HepG2 (cell line): Measurements from ENCODE around the gene TM9SF4. TPM values are rescaled to one million over a fixed set of nuclear protein-coding genes. Genes with fewer than 3 reads are reported as not detected.
A peak's percentile ranks its signal among the peaks of the same experiment; 100 is the strongest.

Experiments
- ATF7-NPFF ChIP-seq: sonication (generic); formaldehyde crosslinking; IDR thresholded peaks from 2 replicates; pipeline ENCODE4 v1.8.1; 2023; ENCODE audit warnings: mild to moderate bottlenecking, low read depth, missing genetic modification reagents, moderate library complexity
- CBX2 ChIP-seq, 2 experiments: fragments of 200-600 bp in 1 of 2; sonication (generic); formaldehyde crosslinking in 1 of 2; IDR thresholded peaks; 2 replicates each; pipeline versions ENCODE4 v1.7.0 to v1.8.1; 2018 to 2022; ENCODE audit warnings: low read depth in 2 of 2, low read length in 1 of 2, mild to moderate bottlenecking in 1 of 2, missing genetic modification reagents in 1 of 2
- CHD4 ChIP-seq: fragments of 200-600 bp; sonication (generic); IDR thresholded peaks from 2 replicates; pipeline ENCODE4 v1.7.0; 2017; ENCODE audit warnings: mild to moderate bottlenecking, low read length, borderline replicate concordance
- EZH2 ChIP-seq: conservative IDR thresholded peaks from 2 replicates; pipeline ENCODE4 v1.6.1; 2012; ENCODE audit warnings: mild to moderate bottlenecking, low read depth, low read length, moderate library complexity
- FOSL2 ChIP-seq: sonication (generic); formaldehyde crosslinking; IDR thresholded peaks from 2 replicates; pipeline ENCODE4 v1.4.0; 2020; ENCODE audit warnings: missing genetic modification reagents
- HHEX ChIP-seq: IDR thresholded peaks from 2 replicates; pipeline ENCODE4 v1.6.1; 2016; ENCODE audit warnings: control low read depth
- HMGA1 ChIP-seq: sonication (generic); formaldehyde crosslinking; conservative IDR thresholded peaks from 2 replicates; pipeline ENCODE4 v1.4.0; 2020; ENCODE audit warnings: missing genetic modification reagents
- JDP2 ChIP-seq: sonication (generic); formaldehyde crosslinking; IDR thresholded peaks from 2 replicates; pipeline ENCODE4 v1.8.1; 2022; ENCODE audit warnings: missing genetic modification reagents, borderline replicate concordance
- KDM1A ChIP-seq: IDR thresholded peaks from 2 replicates; pipeline ENCODE4 v1.6.1; 2016; ENCODE audit warnings: missing compliant biosample characterization
- MBNL3 ChIP-seq: fragments of 250-450 bp; sonication (Bioruptor Pico); conservative IDR thresholded peaks from 2 replicates; pipeline ENCODE4 v1.8.0; 2022; ENCODE audit warnings: mild to moderate bottlenecking, inconsistent platforms
- SNAPC2 ChIP-seq: sonication (generic); formaldehyde crosslinking; IDR thresholded peaks from 2 replicates; pipeline ENCODE4 v1.8.1; 2022; ENCODE audit warnings: mild to moderate bottlenecking, missing genetic modification reagents
- TAF1 ChIP-seq: sonication (generic); formaldehyde crosslinking; IDR thresholded peaks from 2 replicates; pipeline ENCODE4 v1.4.0; 2020; ENCODE audit warnings: missing genetic modification reagents
- ZNF124 ChIP-seq: sonication (generic); formaldehyde crosslinking; IDR thresholded peaks from 2 replicates; pipeline ENCODE4 v1.4.0; 2020; ENCODE audit warnings: missing genetic modification reagents
- ZNF33A ChIP-seq: sonication (generic); formaldehyde crosslinking; IDR thresholded peaks from 2 replicates; pipeline ENCODE4 v1.5.1; 2020; ENCODE audit warnings: missing genetic modification reagents, mild to moderate bottlenecking, moderate library complexity, borderline replicate concordance
- ZNF615 ChIP-seq: sonication (generic); formaldehyde crosslinking; IDR thresholded peaks from 2 replicates; pipeline ENCODE4 v1.5.0; 2020; ENCODE audit warnings: mild to moderate bottlenecking, missing genetic modification reagents, borderline replicate concordance
- ZNF724P ChIP-seq: sonication (generic); formaldehyde crosslinking; IDR thresholded peaks from 2 replicates; pipeline ENCODE4 v1.8.0; 2022; ENCODE audit warnings: missing genetic modification reagents, borderline replicate concordance
- ZNF816 ChIP-seq: sonication (generic); formaldehyde crosslinking; IDR thresholded peaks from 2 replicates; pipeline ENCODE4 v1.8.0; 2022; ENCODE audit warnings: missing genetic modification reagents, mild to moderate bottlenecking, borderline replicate concordance
- ZNF879 ChIP-seq: sonication (generic); formaldehyde crosslinking; IDR thresholded peaks from 2 replicates; pipeline ENCODE4 v1.8.1; 2023; ENCODE audit warnings: missing genetic modification reagents
- polyA plus RNA-seq, 8 experiments: library from polyadenylated mRNA; depleted of rRNA in 3 of 8; stranded (reverse) in 7 of 8; unstranded in 1 of 8; fragments of >200 nt; fragmentation: Illumina TruSeq in 4 of 8; extraction: Trizol in 4 of 8; gene quantifications; 2 replicates each; pipeline versions ENCODE4 v1.2.1 to v1.2.3, GENCODE V29; 2011 to 2016; ENCODE audit warnings: low read depth in 4 of 8, missing spikeins in 1 of 8, mixed read lengths in 1 of 8; ENCODE audit not compliant: insufficient read depth in 1 of 8
- total RNA-seq, 5 experiments: library from RNA; depleted of rRNA; stranded (reverse); fragments of >200 nt; fragmentation: Illumina TruSeq; extraction: Trizol; gene quantifications; 2 replicates each; pipeline ENCODE4 v1.2.3, GENCODE V29; 2016; ENCODE audit warnings: low read depth in 1 of 5
- TF ChIP-seq, protein P1 (sequence below): sonication (generic); formaldehyde crosslinking; IDR thresholded peaks from 2 replicates; pipeline ENCODE4 v1.8.0; 2022; ENCODE audit warnings: mild to moderate bottlenecking, missing genetic modification reagents, borderline replicate concordance
- TF ChIP-seq, protein P2 (sequence below): sonication (generic); formaldehyde crosslinking; IDR thresholded peaks from 2 replicates; pipeline ENCODE4 v1.8.0; 2022; ENCODE audit warnings: mild to moderate bottlenecking, missing genetic modification reagents, moderate library complexity
- TF ChIP-seq, protein P3 (sequence below): sonication (generic); formaldehyde crosslinking; IDR thresholded peaks from 2 replicates; pipeline ENCODE4 v1.8.1; 2023; ENCODE audit warnings: mild to moderate bottlenecking, moderate library complexity, missing genetic modification reagents
- TF ChIP-seq, protein P4 (sequence below): sonication (generic); formaldehyde crosslinking; IDR thresholded peaks from 2 replicates; pipeline ENCODE4 v1.8.1; 2023; ENCODE audit warnings: mild to moderate bottlenecking, missing genetic modification reagents, borderline replicate concordance
- TF ChIP-seq, protein P5 (sequence below): sonication (generic); formaldehyde crosslinking; IDR thresholded peaks from 2 replicates; pipeline ENCODE4 v1.8.0; 2022; ENCODE audit warnings: missing genetic modification reagents, mild to moderate bottlenecking, borderline replicate concordance
- TF ChIP-seq, protein P6 (sequence below): sonication (generic); formaldehyde crosslinking; IDR thresholded peaks from 2 replicates; pipeline ENCODE4 v1.8.0; 2022; ENCODE audit warnings: missing genetic modification reagents, low read depth, mild to moderate bottlenecking, borderline replicate concordance

TM9SF4 gene
- total and polyA plus RNA-seq, 2 of the 13 experiments (the other 11 are each of a cell fraction or from before 2014, with no cell fraction given): 53.5 to 171 TPM

DNA sequence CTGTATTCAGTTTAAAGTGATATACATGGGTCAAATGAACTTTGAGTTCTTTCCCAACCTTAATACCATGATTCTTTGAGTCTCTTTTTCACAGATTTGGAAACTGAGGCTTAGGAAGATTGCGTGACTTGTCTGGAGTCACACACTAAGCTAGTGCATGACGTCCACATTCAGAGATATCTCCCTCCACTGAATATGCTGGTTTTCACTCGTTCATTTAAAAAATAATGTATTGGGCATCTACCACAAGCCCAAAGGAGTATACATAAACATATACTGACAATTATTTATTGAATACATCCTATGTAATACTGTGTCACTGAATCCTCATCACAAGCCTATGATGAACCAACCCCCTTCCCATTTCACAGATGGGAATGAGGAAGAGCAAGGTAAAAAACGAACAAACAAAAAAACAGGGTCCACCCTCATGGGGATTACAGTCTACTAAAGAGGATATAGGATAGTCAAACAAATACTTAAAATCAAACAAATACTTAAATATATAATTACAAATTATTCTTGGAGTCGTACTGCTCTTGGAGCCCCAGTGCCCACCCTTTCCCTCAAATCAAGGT lies 611 bp upstream of the TM9SF4 start (continued):
- peak; percentile 62; the same call in 1 of the 2 replicates for TF ChIP-seq SNAPC2
- TF ChIP-seq CBX2 (IDR thresholded peaks at IDR 0.05; ENCODE audit: low read depth, low read length): peak; percentile 53; the same call in 1 of the 2 replicates
- TF ChIP-seq CBX2 (CRISPR knock-in tag; IDR thresholded peaks at IDR 0.05; ENCODE audit: low read depth): no peak
- TF ChIP-seq CHD4: peak; percentile 98; the same call in 1 of the 2 replicates
- TF ChIP-seq FOSL2 (CRISPR knock-in tag): no peak
- TF ChIP-seq, protein P1, sequence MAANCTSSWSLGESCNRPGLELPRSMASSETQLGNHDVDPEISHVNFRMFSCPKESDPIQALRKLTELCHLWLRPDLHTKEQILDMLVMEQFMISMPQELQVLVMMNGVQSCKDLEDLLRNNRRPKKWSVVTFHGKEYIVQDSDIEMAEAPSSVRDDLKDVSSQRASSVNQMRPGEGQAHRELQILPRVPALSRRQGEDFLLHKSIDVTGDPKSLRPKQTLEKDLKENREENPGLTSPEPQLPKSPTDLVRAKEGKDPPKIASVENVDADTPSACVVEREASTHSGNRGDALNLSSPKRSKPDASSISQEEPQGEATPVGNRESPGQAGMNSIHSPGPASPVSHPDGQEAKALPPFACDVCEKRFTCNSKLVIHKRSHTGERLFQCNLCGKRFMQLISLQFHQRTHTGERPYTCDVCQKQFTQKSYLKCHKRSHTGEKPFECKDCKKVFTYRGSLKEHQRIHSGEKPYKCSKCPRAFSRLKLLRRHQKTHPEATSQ (CRISPR knock-in tag): peak; percentile 15; the same call in 1 of the 2 replicates
- TF ChIP-seq, protein P2, sequence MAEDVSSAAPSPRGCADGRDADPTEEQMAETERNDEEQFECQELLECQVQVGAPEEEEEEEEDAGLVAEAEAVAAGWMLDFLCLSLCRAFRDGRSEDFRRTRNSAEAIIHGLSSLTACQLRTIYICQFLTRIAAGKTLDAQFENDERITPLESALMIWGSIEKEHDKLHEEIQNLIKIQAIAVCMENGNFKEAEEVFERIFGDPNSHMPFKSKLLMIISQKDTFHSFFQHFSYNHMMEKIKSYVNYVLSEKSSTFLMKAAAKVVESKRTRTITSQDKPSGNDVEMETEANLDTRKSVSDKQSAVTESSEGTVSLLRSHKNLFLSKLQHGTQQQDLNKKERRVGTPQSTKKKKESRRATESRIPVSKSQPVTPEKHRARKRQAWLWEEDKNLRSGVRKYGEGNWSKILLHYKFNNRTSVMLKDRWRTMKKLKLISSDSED (CRISPR knock-in tag): no peak
- TF ChIP-seq, protein P3, sequence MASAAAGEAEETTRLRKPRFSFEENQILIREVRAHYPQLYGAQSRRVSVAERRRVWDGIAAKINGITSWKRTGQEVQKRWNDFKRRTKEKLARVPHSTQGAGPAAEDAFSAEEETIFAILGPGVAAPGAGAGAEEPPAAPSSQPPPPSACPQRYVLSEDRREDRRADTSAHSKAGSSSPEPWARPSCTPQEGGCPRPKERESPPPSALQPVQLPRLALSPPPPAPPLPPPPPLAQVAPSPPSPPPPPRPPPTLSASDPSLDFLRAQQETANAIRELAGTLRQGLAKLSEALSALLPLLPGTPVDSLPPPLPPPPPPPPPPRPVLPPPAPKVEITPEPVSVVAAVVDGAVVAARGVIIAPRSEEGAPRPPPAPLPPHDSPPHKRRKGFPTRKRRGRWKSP (CRISPR knock-in tag): peak; percentile 8; the same call in 1 of the 2 replicates
- TF ChIP-seq, protein P4, sequence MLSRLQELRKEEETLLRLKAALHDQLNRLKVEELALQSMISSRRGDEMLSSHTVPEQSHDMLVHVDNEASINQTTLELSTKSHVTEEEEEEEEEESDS (CRISPR knock-in tag): no peak
- TF ChIP-seq KDM1A (CRISPR knock-in tag): peak; percentile 86; the same call in 1 of the 2 replicates
- peak; percentile 72; the same call in 1 of the 2 replicates for TF ChIP-seq EZH2
- TF ChIP-seq MBNL3: no peak
- TF ChIP-seq ZNF816 (CRISPR knock-in tag): peak; percentile 94; the same call in 1 of the 2 replicates
- TF ChIP-seq ATF7-NPFF (CRISPR knock-in tag): 0 out of 2 replicates have a peak, but pooled peaks have one; percentile 4
- peak; percentile 31; the same call in 1 of the 2 replicates for TF ChIP-seq JDP2 (CRISPR knock-in tag)
- TF ChIP-seq HHEX (CRISPR knock-in tag): no peak
- TF ChIP-seq ZNF33A: 0 out of 2 replicates have a peak, but pooled peaks have one; percentile 49
- TF ChIP-seq ZNF724P (CRISPR knock-in tag): peak; percentile 67; the same call in 1 of the 2 replicates
- TF ChIP-seq ZNF124 (CRISPR knock-in tag): no peak
- TF ChIP-seq, protein P5, sequence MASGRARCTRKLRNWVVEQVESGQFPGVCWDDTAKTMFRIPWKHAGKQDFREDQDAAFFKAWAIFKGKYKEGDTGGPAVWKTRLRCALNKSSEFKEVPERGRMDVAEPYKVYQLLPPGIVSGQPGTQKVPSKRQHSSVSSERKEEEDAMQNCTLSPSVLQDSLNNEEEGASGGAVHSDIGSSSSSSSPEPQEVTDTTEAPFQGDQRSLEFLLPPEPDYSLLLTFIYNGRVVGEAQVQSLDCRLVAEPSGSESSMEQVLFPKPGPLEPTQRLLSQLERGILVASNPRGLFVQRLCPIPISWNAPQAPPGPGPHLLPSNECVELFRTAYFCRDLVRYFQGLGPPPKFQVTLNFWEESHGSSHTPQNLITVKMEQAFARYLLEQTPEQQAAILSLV (CRISPR knock-in tag): no peak
- TF ChIP-seq, protein P6, sequence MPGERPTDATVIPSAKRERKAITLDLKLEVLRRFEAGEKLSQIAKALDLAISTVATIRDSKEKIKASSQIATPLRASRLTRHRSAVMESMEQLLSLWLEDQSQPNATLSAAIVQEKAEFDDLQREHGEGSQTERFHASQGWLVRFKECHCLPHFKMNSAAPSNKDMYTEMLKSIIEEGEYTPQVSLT: no peak
- TF ChIP-seq ZNF615 (CRISPR knock-in tag): 0 out of 2 replicates have a peak, but pooled peaks have one; percentile 45
- TF ChIP-seq TAF1 (CRISPR knock-in tag): no peak
- TF ChIP-seq HMGA1 (CRISPR knock-in tag): 0 out of 2 replicates have a peak, but pooled peaks have one; percentile 82
- no peak for TF ChIP-seq ZNF879
